ENCODE measurements around the gene POC1A.

- TF ChIP-seq SUZ12 (IDR thresholded peaks at IDR 0.05; ENCODE audit: extremely low read depth, insufficient read depth, insufficient read length) (no peak), ZNF274 (IDR thresholded peaks at IDR 0.05; ENCODE audit: low read depth, low read length) (no peak), YY1 (IDR thresholded peaks at IDR 0.05; ENCODE audit: insufficient read depth, insufficient read length) (no peak)
Observed at GRCh38 chr3:52149726-52150125, 4.5 kb downstream of the POC1A start.

Measured in NT2/D1 (cell line).